Psoas muscle (tissue), 8 donors: ENCODE measurements around the gene CRYGS. TPM values are rescaled to one million over a fixed set of nuclear protein-coding genes. Genes with fewer than 3 reads are reported as not detected.
"Not testable (repeated sequence)": the region's sequence is repeated elsewhere in the genome, so short reads cannot be mapped to it uniquely, and the experiment has no call there.

ENCODE experiments used
- ATAC-seq, 4 donors: fragments of 200-7000 bp; cut with Tn5 transposase; one replicate each; pipeline ENCODE4 v1.9.1; 2020; ENCODE audit warnings: moderate library complexity in 3 of 4, mild to moderate bottlenecking in 2 of 4
- DNase-seq, 2 donors: peaks; one replicate each; pipeline ENCODE4 v3.0.0-alpha.2; 2020
- H3K27ac ChIP-seq: fragments of 200-600 bp; one replicate; pipeline ENCODE4 v1.8.0; 2022
- H3K27me3 ChIP-seq, 3 donors: fragments of 200-600 bp in 1 of 3; one replicate each; pipeline versions ENCODE4 v1.6.1 to v1.8.0; 2013 to 2022; ENCODE audit warnings: low read length in 2 of 3, mild to moderate bottlenecking in 2 of 3, moderate library complexity in 1 of 3; ENCODE audit not compliant: insufficient read depth in 3 of 3
- H3K36me3 ChIP-seq, 2 donors: fragments of 200-600 bp in 1 of 2; one replicate each; pipeline versions ENCODE4 v1.6.1 to v1.8.0; 2013 to 2022; ENCODE audit warnings: low read depth in 1 of 2, mild to moderate bottlenecking in 1 of 2, moderate library complexity in 1 of 2; ENCODE audit not compliant: insufficient read depth in 1 of 2
- H3K4me1 ChIP-seq: fragments of 200-600 bp; one replicate; pipeline ENCODE4 v1.8.0; 2022
- H3K4me3 ChIP-seq: fragments of 200-600 bp; one replicate; pipeline ENCODE4 v1.8.0; 2022; ENCODE audit warnings: mild to moderate bottlenecking
- H3K9me3 ChIP-seq: fragments of 200-600 bp; one replicate; pipeline ENCODE4 v1.8.0; 2022
- CTCF ChIP-seq: fragments of 200-600 bp; IDR thresholded peaks from one replicate; pipeline ENCODE4 v1.8.0; 2022; ENCODE audit warnings: antibody characterized with exemption
- WGBS, 3 donors: extraction: QIAGEN DNeasy Blood & Tissue Kit; methylation state at CpG; one replicate each; pipeline versions ENCODE4 v1.1.6 to v1.1.7; 2013; 5-methylcytosine and 5-hydroxymethylcytosine counted together
- intact Hi-C, 2 donors: fragments of 100-400 bp; cut with DNase I; formaldehyde crosslinking; loops; one replicate each; pipeline versions ENCODE4 v1.11.0 to v1.14.2; 2022
- polyA plus RNA-seq, 3 donors: library from polyadenylated mRNA; stranded (reverse); fragments of 200-250 nt; gene quantifications; one replicate each; pipeline ENCODE4 v1.2.3, GENCODE V29; 2013
- total RNA-seq, 4 donors: library from RNA; stranded (reverse); fragmentation: NEBNext Ultra II Directional in 2 of 4; extraction: Animal tissue kit (Norgen Biotek cat#: 25700) in 2 of 4; gene quantifications; one replicate each; pipeline versions ENCODE4 v1.2.1 to v1.2.4, GENCODE V29; 2021 to 2023
- donor health status: healthy with polysubstance abuse.
- donor health status: DM: no; HTN: no; CAD: no; lungs with moderate emphysema.
- donor health status: Bipolar disorder and iron deficiency.
- donor health status: healthy.
- donor health status: DM: yes; HTN: yes; CAD: no.
- donor health status: DM: no; HTN: no; CAD: no.
- donor health status: DM: no; HTN: no; CAD: no.
- donor health status: DM: yes; HTN: yes; CAD: no.

CRYGS gene
- total and polyA plus RNA-seq, 7 donors, result 0.30 to 1.0 (median 0.56) TPM

- Histone ChIP-seq H3K4me1 (no peaks in the 10 kb centered on the region), H3K9me3 (no peaks in the 10 kb centered on the region), H3K36me3 (peaks cover 5 to 15% of the 10 kb centered on the region in 2 donors), H3K4me3 (no peak overlapping the region), H3K27me3 (no peaks in the 10 kb centered on the region), H3K27ac (no peak overlapping the region)
- DNase-seq (no peak), ATAC-seq (no peak)
- no peak for TF ChIP-seq CTCF
- intact Hi-C loops, result no loop called here
- 59 to 70% (median 65%) methylated on average over 5 of the region's 5 CpGs for WGBS, 3 donors
Observed at GRCh38 chr3:186589856-186590579, 45.8 kb upstream of the CRYGS start.

GRCh38 chr3:186589121-186589520 is 44.9 kb upstream of the CRYGS start:
- no peak overlapping the region for H3K4me3 ChIP-seq
- H3K4me1 ChIP-seq, result no peaks in the 10 kb centered on the region
- no peak for TF ChIP-seq CTCF
- peaks cover 7 to 24% of the 10 kb centered on the region in 2 donors for H3K36me3 ChIP-seq
- intact Hi-C loops, result no loop called here
- ATAC-seq, result no peak
- WGBS, 3 donors, result 40 to 50% (median 47%) methylated on average over 3 of the region's 3 CpGs
- no peak overlapping the region for H3K27ac ChIP-seq
- no peaks in the 10 kb centered on the region for H3K27me3 ChIP-seq
- no peaks in the 10 kb centered on the region for H3K9me3 ChIP-seq
- no peak for DNase-seq

GRCh38 chr3:186588632-186589031 is 44.5 kb upstream of the CRYGS start:
- peaks cover 8 to 28% of the 10 kb centered on the region in 2 donors for H3K36me3 ChIP-seq
- no peak for TF ChIP-seq CTCF
- no peak overlapping the region for H3K4me3 ChIP-seq
- H3K27me3 ChIP-seq, result no peaks in the 10 kb centered on the region
- no peaks in the 10 kb centered on the region for H3K4me1 ChIP-seq
- no peak for DNase-seq
- ATAC-seq, result no peak
- WGBS, 3 donors, result 67 to 75% (median 69%) methylated on average over 2 of the region's 2 CpGs
- no peaks in the 10 kb centered on the region for H3K9me3 ChIP-seq
- H3K27ac ChIP-seq, result no peak overlapping the region
- intact Hi-C loops, result no loop called here

GRCh38 chr3:186587183-186587582 is 43.0 kb upstream of the CRYGS start:
- intact Hi-C loops, result no loop called here
- Histone ChIP-seq H3K27me3 (no peaks in the 10 kb centered on the region), H3K4me3 (no peak overlapping the region), H3K27ac (no peak overlapping the region), H3K4me1 (no peaks in the 10 kb centered on the region), H3K36me3 (peaks cover 14 to 43% of the 10 kb centered on the region in 2 donors), H3K9me3 (no peaks in the 10 kb centered on the region)
- DNase-seq (no peak), ATAC-seq (no peak)
- TF ChIP-seq CTCF, result no peak

- H3K27ac ChIP-seq, H3K9me3 ChIP-seq, H3K27me3 ChIP-seq, ATAC-seq, intact Hi-C loops, H3K4me3 ChIP-seq, H3K4me1 ChIP-seq, DNase-seq: not testable (repeated sequence)
- peaks cover 14 to 52% of the 10 kb centered on the region in 2 donors for H3K36me3 ChIP-seq
- 80 to 93% (median 84%) methylated on average over 6 to 9 of the region's 9 CpGs for WGBS, 3 donors
Observed at GRCh38 chr3:186586245-186586644, 42.1 kb upstream of the CRYGS start.
